ENCODE results near the gene PAM.

Gene PAM

GRCh38 chr5:102818934-102819333, 63.8 kb downstream of the PAM start:
- Histone ChIP-seq H3K4me1 (ENCODE audit: control insufficient read depth, low read depth, low read length) (no peaks in the 10 kb centered on the region), H3K9me3 (ENCODE audit: control insufficient read depth, low read depth, low read length) (no peaks in the 10 kb centered on the region), H3K4me3 (ENCODE audit: low read length) (no peak overlapping the region), H3K27ac (ENCODE audit: low read length) (no peak overlapping the region), H3K9ac (ENCODE audit: low read length) (no peak overlapping the region), H3K27me3 (ENCODE audit: control insufficient read depth, insufficient read depth, low read length) (no peaks in the 10 kb centered on the region), H3K36me3 (ENCODE audit: control insufficient read depth, low read depth, low read length) (no peaks in the 10 kb centered on the region)

- Histone ChIP-seq H3K4me3 (ENCODE audit: low read length) (no peak overlapping the region), H3K36me3 (ENCODE audit: control insufficient read depth, low read depth, low read length) (no peaks in the 10 kb centered on the region), H3K9ac (ENCODE audit: low read length) (no peak overlapping the region), H3K27ac (ENCODE audit: low read length) (no peak overlapping the region), H3K9me3 (ENCODE audit: control insufficient read depth, low read depth, low read length) (no peaks in the 10 kb centered on the region), H3K4me1 (ENCODE audit: control insufficient read depth, low read depth, low read length) (no peaks in the 10 kb centered on the region), H3K27me3 (ENCODE audit: control insufficient read depth, insufficient read depth, low read length) (no peaks in the 10 kb centered on the region)
Observed at GRCh38 chr5:102819634-102820033, 64.5 kb downstream of the PAM start.

- no peaks in the 10 kb centered on the region for H3K9me3 ChIP-seq (ENCODE audit: control insufficient read depth, low read depth, low read length)
- H3K27me3 ChIP-seq (ENCODE audit: control insufficient read depth, insufficient read depth, low read length) = no peaks in the 10 kb centered on the region
- H3K9ac ChIP-seq (ENCODE audit: low read length) = no peak overlapping the region
- no peak overlapping the region for H3K27ac ChIP-seq (ENCODE audit: low read length)
- peaks cover 3% of the 10 kb centered on the region for H3K4me1 ChIP-seq (ENCODE audit: control insufficient read depth, low read depth, low read length)
- H3K36me3 ChIP-seq (ENCODE audit: control insufficient read depth, low read depth, low read length) = no peaks in the 10 kb centered on the region
- no peak overlapping the region for H3K4me3 ChIP-seq (ENCODE audit: low read length)
Observed at GRCh38 chr5:102823441-102823874, 68.4 kb downstream of the PAM start.

GRCh38 chr5:102826629-102827028, 71.5 kb downstream of the PAM start:
- Histone ChIP-seq H3K4me3 (ENCODE audit: low read length) (no peak overlapping the region), H3K27me3 (ENCODE audit: control insufficient read depth, insufficient read depth, low read length) (no peaks in the 10 kb centered on the region), H3K27ac (ENCODE audit: low read length) (no peak overlapping the region), H3K9me3 (ENCODE audit: control insufficient read depth, low read depth, low read length) (no peaks in the 10 kb centered on the region), H3K9ac (ENCODE audit: low read length) (no peak overlapping the region), H3K36me3 (ENCODE audit: control insufficient read depth, low read depth, low read length) (no peaks in the 10 kb centered on the region), H3K4me1 (ENCODE audit: control insufficient read depth, low read depth, low read length) (peaks cover 3% of the 10 kb centered on the region)

GRCh38 chr5:102830241-102830640, 75.1 kb downstream of the PAM start:
- Histone ChIP-seq H3K27ac (ENCODE audit: low read length) (no peak overlapping the region), H3K36me3 (ENCODE audit: control insufficient read depth, low read depth, low read length) (no peaks in the 10 kb centered on the region), H3K27me3 (ENCODE audit: control insufficient read depth, insufficient read depth, low read length) (no peaks in the 10 kb centered on the region), H3K4me3 (ENCODE audit: low read length) (no peak overlapping the region), H3K9me3 (ENCODE audit: control insufficient read depth, low read depth, low read length) (no peaks in the 10 kb centered on the region), H3K4me1 (ENCODE audit: control insufficient read depth, low read depth, low read length) (peaks cover 3% of the 10 kb centered on the region), H3K9ac (ENCODE audit: low read length) (no peak overlapping the region)

- Histone ChIP-seq H3K4me3 (ENCODE audit: low read length) (no peak overlapping the region), H3K27ac (ENCODE audit: low read length) (no peak overlapping the region), H3K9me3 (ENCODE audit: control insufficient read depth, low read depth, low read length) (no peaks in the 10 kb centered on the region), H3K9ac (ENCODE audit: low read length) (no peak overlapping the region), H3K4me1 (ENCODE audit: control insufficient read depth, low read depth, low read length) (no peaks in the 10 kb centered on the region), H3K27me3 (ENCODE audit: control insufficient read depth, insufficient read depth, low read length) (no peaks in the 10 kb centered on the region), H3K36me3 (ENCODE audit: control insufficient read depth, low read depth, low read length) (no peaks in the 10 kb centered on the region)
Observed at GRCh38 chr5:102832445-102832844, 77.3 kb downstream of the PAM start.

- no peak overlapping the region for H3K27ac ChIP-seq (ENCODE audit: low read length)
- H3K9me3 ChIP-seq (ENCODE audit: control insufficient read depth, low read depth, low read length) = no peaks in the 10 kb centered on the region
- H3K9ac ChIP-seq (ENCODE audit: low read length) = no peak overlapping the region
- no peaks in the 10 kb centered on the region for H3K36me3 ChIP-seq (ENCODE audit: control insufficient read depth, low read depth, low read length)
- H3K27me3 ChIP-seq (ENCODE audit: control insufficient read depth, insufficient read depth, low read length) = no peaks in the 10 kb centered on the region
- no peaks in the 10 kb centered on the region for H3K4me1 ChIP-seq (ENCODE audit: control insufficient read depth, low read depth, low read length)
- no peak overlapping the region for H3K4me3 ChIP-seq (ENCODE audit: low read length)
Observed at GRCh38 chr5:102833146-102833545, 78.0 kb downstream of the PAM start.

- Histone ChIP-seq H3K4me3 (ENCODE audit: low read length) (no peak overlapping the region), H3K9ac (ENCODE audit: low read length) (no peak overlapping the region), H3K4me1 (ENCODE audit: control insufficient read depth, low read depth, low read length) (no peaks in the 10 kb centered on the region), H3K9me3 (ENCODE audit: control insufficient read depth, low read depth, low read length) (no peaks in the 10 kb centered on the region), H3K36me3 (ENCODE audit: control insufficient read depth, low read depth, low read length) (no peaks in the 10 kb centered on the region), H3K27ac (ENCODE audit: low read length) (no peak overlapping the region), H3K27me3 (ENCODE audit: control insufficient read depth, insufficient read depth, low read length) (no peaks in the 10 kb centered on the region)
Observed at GRCh38 chr5:102834438-102834964, 79.4 kb downstream of the PAM start.

GRCh38 chr5:102835717-102836116, 80.6 kb downstream of the PAM start:
- Histone ChIP-seq H3K9me3 (ENCODE audit: control insufficient read depth, low read depth, low read length) (no peaks in the 10 kb centered on the region), H3K27me3 (ENCODE audit: control insufficient read depth, insufficient read depth, low read length) (no peaks in the 10 kb centered on the region), H3K27ac (ENCODE audit: low read length) (no peak overlapping the region), H3K4me3 (ENCODE audit: low read length) (no peak overlapping the region), H3K4me1 (ENCODE audit: control insufficient read depth, low read depth, low read length) (no peaks in the 10 kb centered on the region), H3K36me3 (ENCODE audit: control insufficient read depth, low read depth, low read length) (no peaks in the 10 kb centered on the region), H3K9ac (ENCODE audit: low read length) (no peak overlapping the region)

GRCh38 chr5:102841021-102841420, 85.9 kb downstream of the PAM start:
- Histone ChIP-seq H3K4me3 (ENCODE audit: low read length) (no peak overlapping the region), H3K27me3 (ENCODE audit: control insufficient read depth, insufficient read depth, low read length) (no peaks in the 10 kb centered on the region), H3K9ac (ENCODE audit: low read length) (no peak overlapping the region), H3K36me3 (ENCODE audit: control insufficient read depth, low read depth, low read length) (no peaks in the 10 kb centered on the region), H3K4me1 (ENCODE audit: control insufficient read depth, low read depth, low read length) (no peaks in the 10 kb centered on the region), H3K9me3 (ENCODE audit: control insufficient read depth, low read depth, low read length) (no peaks in the 10 kb centered on the region), H3K27ac (ENCODE audit: low read length) (no peak overlapping the region)

- no peaks in the 10 kb centered on the region for H3K9me3 ChIP-seq (ENCODE audit: control insufficient read depth, low read depth, low read length)
- no peaks in the 10 kb centered on the region for H3K27me3 ChIP-seq (ENCODE audit: control insufficient read depth, insufficient read depth, low read length)
- no peak overlapping the region for H3K4me3 ChIP-seq (ENCODE audit: low read length)
- H3K9ac ChIP-seq (ENCODE audit: low read length) = no peak overlapping the region
- H3K4me1 ChIP-seq (ENCODE audit: control insufficient read depth, low read depth, low read length) = no peaks in the 10 kb centered on the region
- H3K36me3 ChIP-seq (ENCODE audit: control insufficient read depth, low read depth, low read length) = no peaks in the 10 kb centered on the region
- no peak overlapping the region for H3K27ac ChIP-seq (ENCODE audit: low read length)
Observed at GRCh38 chr5:102843997-102844396, 88.9 kb downstream of the PAM start.

GRCh38 chr5:102845041-102845440, 89.9 kb downstream of the PAM start:
- Histone ChIP-seq H3K36me3 (ENCODE audit: control insufficient read depth, low read depth, low read length) (no peaks in the 10 kb centered on the region), H3K4me3 (ENCODE audit: low read length) (no peak overlapping the region), H3K9me3 (ENCODE audit: control insufficient read depth, low read depth, low read length) (no peaks in the 10 kb centered on the region), H3K27me3 (ENCODE audit: control insufficient read depth, insufficient read depth, low read length) (no peaks in the 10 kb centered on the region), H3K9ac (ENCODE audit: low read length) (no peak overlapping the region), H3K4me1 (ENCODE audit: control insufficient read depth, low read depth, low read length) (no peaks in the 10 kb centered on the region), H3K27ac (ENCODE audit: low read length) (no peak overlapping the region)

All from iPS-18a (cell line).